Mucosa of descending colon (tissue), 3 donors: ENCODE data around the gene CRYBA2. TPM values are rescaled to one million over a fixed set of nuclear protein-coding genes. Genes with fewer than 3 reads are reported as not detected.
A peak's percentile ranks its signal among the peaks of the same experiment; 100 is the strongest.

Source experiments
- ATAC-seq: fragments of 200-7000 bp; cut with Tn5 transposase; one replicate; pipeline ENCODE4 v1.9.1; 2020; ENCODE audit warnings: mild to moderate bottlenecking, moderate library complexity
- DNase-seq, 3 donors: peaks; one replicate each; pipeline ENCODE4 v3.0.0-alpha.2; 2020
- H3K36me3 ChIP-seq: fragments of 200-600 bp; one replicate; pipeline ENCODE4 v1.8.0; 2021; ENCODE audit warnings: low read depth, mild to moderate bottlenecking
- H3K4me1 ChIP-seq: fragments of 200-600 bp; one replicate; pipeline ENCODE4 v1.8.0; 2021; ENCODE audit warnings: low read depth, mild to moderate bottlenecking
- H3K4me3 ChIP-seq: fragments of 200-600 bp; one replicate; pipeline ENCODE4 v1.8.0; 2021; ENCODE audit warnings: mild to moderate bottlenecking
- H3K9me3 ChIP-seq: fragments of 200-600 bp; one replicate; pipeline ENCODE4 v1.8.0; 2021; ENCODE audit warnings: mild to moderate bottlenecking
- CTCF ChIP-seq: fragments of 200-600 bp; IDR thresholded peaks from one replicate; pipeline ENCODE4 v1.8.0; 2022; ENCODE audit warnings: antibody characterized with exemption, mild to moderate bottlenecking
- intact Hi-C, 2 donors: fragments of 100-400 bp; cut with DNase I in 1 of 2; cut with micrococcal nuclease in 1 of 2; formaldehyde crosslinking; loops; one replicate each; pipeline versions ENCODE4 v1.11.0 to v1.11.1; 2022; cut with DNase I, micrococcal nuclease
- total RNA-seq, 3 donors: library from RNA; stranded (reverse); fragmentation: NEBNext Ultra II Directional in 2 of 3; extraction: Animal tissue kit (Norgen Biotek cat#: 25700) in 2 of 3; gene quantifications; one replicate each; pipeline versions ENCODE4 v1.2.1 to v1.2.4, GENCODE V29; 2021 to 2023
- donor health status: DM: no; HTN: no; CAD: no; lungs with moderate emphysema.
- donor health status: DM: no; HTN: no; CAD: no.
- donor health status: DM: no; HTN: yes; CAD: no.

Gene CRYBA2
- total RNA-seq, 3 donors from 2014 or later: 1.2 to 6.1 (median 5.0) TPM

- no peak for DNase-seq
- TF ChIP-seq CTCF: no peak
- Histone ChIP-seq H3K36me3 (no peaks in the 10 kb centered on the region), H3K4me3 (no peak overlapping the region), H3K9me3 (no peaks in the 10 kb centered on the region), H3K4me1 (no peaks in the 10 kb centered on the region)
- intact Hi-C loops: no loop called here
- no peak for ATAC-seq
These were observed 16.1 kb upstream of the CRYBA2 start for GRCh38 chr2:219009294-219009693.

GRCh38 chr2:219003979-219004378 is 10.8 kb upstream of the CRYBA2 start:
- Histone ChIP-seq H3K4me3 (no peak overlapping the region), H3K4me1 (peaks cover 15% of the 10 kb centered on the region), H3K36me3 (no peaks in the 10 kb centered on the region), H3K9me3 (no peaks in the 10 kb centered on the region)
- DNase-seq (no peak), ATAC-seq (no peak)
- TF ChIP-seq CTCF: no peak
- intact Hi-C loops: no loop called here

- ATAC-seq (no peak), DNase-seq (no peak)
- Histone ChIP-seq H3K36me3 (no peaks in the 10 kb centered on the region), H3K9me3 (no peaks in the 10 kb centered on the region), H3K4me1 (peaks cover 17% of the 10 kb centered on the region), H3K4me3 (no peak overlapping the region)
- peak; percentile 49 for TF ChIP-seq CTCF
- intact Hi-C loops: no loop called here
These were observed 10.0 kb upstream of the CRYBA2 start for GRCh38 chr2:219003267-219003634.

- no peaks in the 10 kb centered on the region for H3K36me3 ChIP-seq
- DNase-seq (peak; percentile 84 to 92 (median 92)), ATAC-seq (peak; percentile 77)
- H3K4me1 ChIP-seq: peaks cover 17% of the 10 kb centered on the region
- TF ChIP-seq CTCF: peak; percentile 65
- intact Hi-C loops: no loop called here
- H3K4me3 ChIP-seq: peak overlapping the region; percentile 25
- H3K9me3 ChIP-seq: no peaks in the 10 kb centered on the region
These were observed 9.4 kb upstream of the CRYBA2 start for GRCh38 chr2:219002395-219003266.

GRCh38 chr2:219001577-219002394 is 8.6 kb upstream of the CRYBA2 start:
- Histone ChIP-seq H3K36me3 (no peaks in the 10 kb centered on the region), H3K4me3 (peak overlapping the region; percentile 25), H3K9me3 (no peaks in the 10 kb centered on the region), H3K4me1 (peaks cover 17% of the 10 kb centered on the region)
- no peak for TF ChIP-seq CTCF
- DNase-seq (peak; percentile 93 to 96 (median 94)), ATAC-seq (peak; percentile 84)
- intact Hi-C loops: no loop called here
